Activated T-helper 17 cell treated with anti-CD3 and anti-CD28 coated beads, Interleukin-2, amount 50 U/mL, for 72 hours (primary cell): ENCODE data around the gene SKAP1. TPM values are rescaled to one million over a fixed set of nuclear protein-coding genes. Genes with fewer than 3 reads are reported as not detected.

ENCODE experiments used
- ATAC-seq: fragments of 150-1000 bp; cut with Tn5 transposase; replicated peaks from 2 replicates; pipeline ENCODE4 v1.10.0; 2021; ENCODE audit warnings: mild to moderate bottlenecking, moderate library complexity
- H3K27ac Mint-ChIP-seq: one replicate; pipeline ENCODE4 v1.8.0; 2022; ENCODE audit warnings: mixed read lengths
- H3K27me3 Mint-ChIP-seq: one replicate; pipeline ENCODE4 v1.8.0; 2022; ENCODE audit warnings: mixed read lengths
- H3K36me3 Mint-ChIP-seq: one replicate; pipeline ENCODE4 v1.8.0; 2022; ENCODE audit warnings: low read depth, mild to moderate bottlenecking, mixed read lengths
- H3K4me1 Mint-ChIP-seq: one replicate; pipeline ENCODE4 v1.8.0; 2022; ENCODE audit warnings: mixed read lengths
- H3K4me3 Mint-ChIP-seq: one replicate; pipeline ENCODE4 v1.8.0; 2022; ENCODE audit warnings: mild to moderate bottlenecking, mixed read lengths
- H3K9me3 Mint-ChIP-seq: one replicate; pipeline ENCODE4 v1.8.0; 2022; ENCODE audit warnings: mixed read lengths
- total RNA-seq, 2 donors: library from RNA; stranded (reverse); gene quantifications; one replicate each; pipeline ENCODE4 v1.2.3, GENCODE V29; 2022

SKAP1 gene
- total RNA-seq, 2 donors from 2014 or later, result 71.4 to 103 TPM

DNA sequence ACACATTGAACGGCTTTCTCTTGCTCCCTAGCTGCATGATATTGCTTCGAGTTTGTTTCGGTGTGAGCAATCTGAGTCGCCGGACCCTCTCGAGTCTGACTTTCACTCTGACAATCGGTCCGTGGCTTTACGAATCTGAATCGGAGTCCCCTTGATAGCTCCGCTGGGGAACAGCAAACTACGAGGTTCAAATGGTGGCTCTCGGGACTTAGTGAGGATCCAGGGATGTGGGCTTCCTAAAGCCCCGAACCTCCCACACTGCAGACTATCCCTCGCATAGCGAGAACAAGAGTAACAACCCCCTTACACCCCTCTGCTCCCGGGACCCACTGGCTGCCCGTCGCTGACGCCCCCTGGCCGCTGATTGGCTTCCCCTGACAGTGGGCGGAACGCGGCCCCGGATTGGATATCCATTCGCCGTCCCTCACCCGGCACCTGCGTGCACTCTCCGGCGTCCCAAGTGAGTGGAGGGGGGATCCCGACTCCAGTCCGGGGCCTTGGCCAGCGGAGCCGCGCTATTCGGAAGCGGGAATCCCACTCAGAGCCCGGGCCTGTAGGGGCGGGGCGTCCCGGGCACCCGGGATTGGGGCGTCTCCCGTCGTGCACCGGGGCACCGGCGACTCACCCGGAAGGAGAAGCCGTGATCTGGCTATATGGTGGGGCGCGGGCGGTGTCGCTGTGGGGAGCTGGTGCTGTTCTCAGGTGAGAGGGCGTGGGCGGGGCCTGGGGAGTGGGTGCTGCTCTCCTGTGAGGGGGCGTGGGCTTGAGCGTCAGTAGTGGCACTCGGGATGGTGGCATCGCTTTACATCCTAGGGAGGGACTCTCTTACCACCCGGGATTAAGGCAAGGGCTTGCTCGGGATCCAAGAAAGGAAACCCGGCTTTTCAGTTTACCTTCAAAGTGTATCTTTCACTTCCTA is 322.6 kb downstream of the SKAP1 start, which contains the start of gene SNX11:
SNX11 (plus strand) TSS at position 630 of the 919 bp plus-strand sequence. CDS start 4,278 bp downstream, outside the sequence.
- Mint-ChIP-seq H3K27ac (peak within 1 kb of the TSS; percentile 97), H3K9me3 (no peaks in the 10 kb centered on the region), H3K4me3 (peak within 1 kb of the TSS; percentile 97), H3K4me1 (peaks cover 28% of the 10 kb centered on the region), H3K36me3 (peaks cover 21% of the 10 kb centered on the region), H3K27me3 (no peaks in the 10 kb centered on the region)
- ATAC-seq, result peak; percentile 92

DNA sequence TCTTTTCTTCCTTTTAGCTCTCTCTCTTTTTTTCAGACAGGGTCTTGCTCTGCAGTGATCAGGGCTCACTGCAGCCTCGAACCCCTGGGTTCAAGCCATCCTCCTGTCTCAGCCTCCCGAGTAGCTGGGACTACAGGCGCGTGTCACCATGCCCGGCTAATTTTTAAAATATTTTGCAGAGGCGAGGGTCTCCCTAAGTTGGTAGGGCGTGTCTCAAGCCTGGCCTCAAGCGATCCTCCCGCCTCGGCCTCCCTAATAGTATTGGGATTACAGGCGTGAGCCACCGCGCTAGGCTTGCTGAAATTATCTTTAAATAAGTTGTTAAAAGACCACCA is 323.2 kb downstream of the SKAP1 start:
- no peak for ATAC-seq

DNA sequence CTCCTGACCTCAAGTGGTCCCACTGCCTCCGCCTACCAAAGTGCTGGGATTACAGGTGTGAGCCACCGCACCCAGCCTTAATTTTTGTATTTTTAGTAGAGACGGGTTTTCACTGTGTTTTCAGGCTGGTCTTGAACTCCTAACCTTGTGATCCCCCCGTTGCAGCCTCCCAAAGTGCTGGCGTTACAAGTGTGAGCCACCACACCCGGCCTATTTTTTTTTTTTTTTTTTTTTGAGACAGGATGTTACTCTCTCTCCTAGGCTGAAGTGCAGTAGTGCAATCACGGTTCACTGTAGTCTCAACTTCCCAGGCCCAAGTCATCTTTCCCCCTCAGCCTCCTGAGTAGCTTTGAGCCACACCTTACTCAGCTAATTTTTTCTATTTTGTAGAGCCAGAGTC is 325.6 kb downstream of the SKAP1 start:
- Mint-ChIP-seq H3K4me1 (peaks cover 15% of the 10 kb centered on the region), H3K9me3 (no peaks in the 10 kb centered on the region), H3K4me3 (no peak overlapping the region), H3K27ac (no peak overlapping the region), H3K36me3 (peaks cover 6% of the 10 kb centered on the region), H3K27me3 (no peaks in the 10 kb centered on the region)
- ATAC-seq, result no peak

More for the DNA sequence above, 323.2 kb downstream of the SKAP1 start:
- Mint-ChIP-seq H3K4me3 (peak overlapping the region; percentile 97), H3K27me3 (no peaks in the 10 kb centered on the region), H3K27ac (peak overlapping the region; percentile 97), H3K9me3 (no peaks in the 10 kb centered on the region), H3K36me3 (peaks cover 14% of the 10 kb centered on the region), H3K4me1 (peaks cover 21% of the 10 kb centered on the region)

GRCh38 chr17:48102798-48103715 is 327.0 kb downstream of the SKAP1 start:
- Mint-ChIP-seq H3K4me1 (peaks cover 10% of the 10 kb centered on the region), H3K9me3 (no peaks in the 10 kb centered on the region), H3K36me3 (peaks cover 5% of the 10 kb centered on the region), H3K27me3 (no peaks in the 10 kb centered on the region), H3K4me3 (peak overlapping the region; percentile 99), H3K27ac (no peak overlapping the region)
- ATAC-seq, result no peak

DNA sequence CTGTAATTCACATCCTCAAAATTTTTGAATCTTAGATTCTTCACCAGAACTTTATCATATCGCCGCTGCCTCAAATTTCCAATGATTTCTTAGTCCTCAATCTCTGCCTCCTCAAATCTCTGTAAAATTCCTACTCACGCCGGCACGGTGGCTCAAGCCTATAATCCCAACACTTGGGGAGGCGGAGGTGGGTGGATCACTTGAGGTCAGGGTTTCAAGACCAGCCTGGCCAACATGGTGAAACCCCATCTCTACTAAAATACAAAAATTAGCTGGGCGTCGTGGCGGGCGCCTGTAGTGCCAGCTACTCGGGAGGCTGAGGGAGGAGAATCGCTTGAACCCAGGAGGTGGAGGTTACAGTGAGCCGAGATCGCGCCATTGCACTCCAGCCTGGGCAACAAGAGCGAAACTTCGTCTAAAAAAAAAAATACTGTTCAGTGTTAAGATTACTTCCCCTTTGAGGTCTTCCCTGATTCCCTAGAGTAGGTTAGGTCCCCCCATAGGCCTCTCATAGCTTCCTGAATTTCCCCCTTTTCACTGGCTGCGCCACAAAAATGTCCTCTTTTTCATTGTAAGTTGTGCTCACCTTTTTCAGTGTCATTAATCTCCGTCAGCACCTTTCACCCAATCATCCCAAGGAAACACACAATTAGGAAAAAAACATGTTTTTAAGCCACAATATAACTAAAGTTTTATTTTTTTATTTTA is 327.8 kb downstream of the SKAP1 start:
- Mint-ChIP-seq H3K9me3 (no peaks in the 10 kb centered on the region), H3K36me3 (no peaks in the 10 kb centered on the region), H3K27me3 (no peaks in the 10 kb centered on the region), H3K4me3 (peak overlapping the region; percentile 99), H3K27ac (peak overlapping the region; percentile 92), H3K4me1 (peaks cover 10% of the 10 kb centered on the region)
- ATAC-seq, result no peak

- peak; percentile 94 for ATAC-seq
- no peaks in the 10 kb centered on the region for H3K9me3 Mint-ChIP-seq
- no peaks in the 10 kb centered on the region for H3K36me3 Mint-ChIP-seq
- no peaks in the 10 kb centered on the region for H3K27me3 Mint-ChIP-seq
- H3K4me1 Mint-ChIP-seq, result peaks cover 10% of the 10 kb centered on the region
- H3K4me3 Mint-ChIP-seq, result peak within 1 kb of the TSS; percentile 99
- peak within 1 kb of the TSS; percentile 92 for H3K27ac Mint-ChIP-seq
Observed at GRCh38 chr17:48101012-48101720, 328.8 kb downstream of the SKAP1 start, which contains the start of gene CBX1. CBX1 (minus strand) TSS chr17:48101478; CDS start chr17:48077004, 24,474 bp downstream.

GRCh38 chr17:48100591-48101011 is 329.4 kb downstream of the SKAP1 start:
- H3K27me3 Mint-ChIP-seq, result no peaks in the 10 kb centered on the region
- peak; percentile 20 for ATAC-seq

DNA sequence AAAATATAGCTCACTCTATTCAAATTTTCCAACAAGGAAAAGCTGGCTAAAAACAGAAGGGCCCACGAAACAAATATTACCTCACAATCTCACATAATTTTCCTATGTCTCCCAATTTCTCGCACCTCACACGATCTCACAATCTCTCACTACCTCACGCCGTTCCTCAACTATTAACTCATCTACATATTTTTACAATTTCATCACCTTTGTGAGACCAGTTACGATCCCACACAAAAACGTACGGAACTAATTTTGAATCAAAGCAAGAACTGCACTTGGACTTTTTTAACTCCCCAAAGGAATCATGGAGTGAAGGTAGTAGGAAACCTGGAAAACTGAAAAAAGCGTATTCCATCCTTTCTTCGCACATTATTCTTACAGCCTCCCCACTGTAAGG is 329.9 kb downstream of the SKAP1 start:
- Mint-ChIP-seq H3K4me3 (peak overlapping the region; percentile 99), H3K27ac (peak overlapping the region; percentile 92), H3K36me3 (peaks cover 6% of the 10 kb centered on the region), H3K4me1 (peaks cover 10% of the 10 kb centered on the region), H3K27me3 (no peaks in the 10 kb centered on the region), H3K9me3 (no peaks in the 10 kb centered on the region)
- ATAC-seq, result no peak

More at GRCh38 chr17:48100591-48101011, 329.4 kb downstream of the SKAP1 start:
- H3K27ac Mint-ChIP-seq, result peak overlapping the region; percentile 92
- H3K4me1 Mint-ChIP-seq, result peaks cover 10% of the 10 kb centered on the region
- peaks cover 2% of the 10 kb centered on the region for H3K36me3 Mint-ChIP-seq
- no peaks in the 10 kb centered on the region for H3K9me3 Mint-ChIP-seq
- H3K4me3 Mint-ChIP-seq, result peak overlapping the region; percentile 99

GRCh38 chr17:48095611-48096010 is 334.4 kb downstream of the SKAP1 start:
- no peak for ATAC-seq
- Mint-ChIP-seq H3K27ac (no peak overlapping the region), H3K36me3 (peaks cover 33% of the 10 kb centered on the region), H3K4me1 (peaks cover 8% of the 10 kb centered on the region), H3K27me3 (no peaks in the 10 kb centered on the region), H3K4me3 (no peak overlapping the region), H3K9me3 (no peaks in the 10 kb centered on the region)

- H3K36me3 Mint-ChIP-seq, result peaks cover 33% of the 10 kb centered on the region
- H3K4me1 Mint-ChIP-seq, result no peaks in the 10 kb centered on the region
- H3K9me3 Mint-ChIP-seq, result no peaks in the 10 kb centered on the region
- H3K27me3 Mint-ChIP-seq, result no peaks in the 10 kb centered on the region
- no peak overlapping the region for H3K4me3 Mint-ChIP-seq
- no peak for ATAC-seq
- H3K27ac Mint-ChIP-seq, result no peak overlapping the region
Observed at GRCh38 chr17:48093341-48094045, 336.5 kb downstream of the SKAP1 start.

DNA sequence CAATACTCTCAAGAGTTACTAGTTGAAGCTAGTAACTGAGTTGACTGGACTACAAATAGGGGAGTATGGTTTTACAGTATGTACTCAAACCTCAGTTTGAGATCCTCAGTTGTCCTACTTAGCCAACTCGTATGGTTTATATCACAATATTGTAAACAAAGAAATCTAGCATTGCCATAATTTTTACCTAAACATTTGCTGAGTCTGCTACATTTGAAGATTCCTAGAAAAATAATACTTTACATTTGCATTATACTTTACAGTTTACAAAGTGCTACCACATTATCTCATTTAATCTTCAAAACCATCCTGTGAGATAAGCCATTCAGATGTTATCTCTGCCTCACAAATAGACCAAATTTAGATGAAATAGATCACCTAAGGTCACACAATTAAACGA is 345.1 kb downstream of the SKAP1 start:
- no peaks in the 10 kb centered on the region for H3K27me3 Mint-ChIP-seq
- no peak for ATAC-seq
- no peaks in the 10 kb centered on the region for H3K36me3 Mint-ChIP-seq

More for the DNA sequence above, 345.1 kb downstream of the SKAP1 start:
- Mint-ChIP-seq H3K4me3 (no peak overlapping the region), H3K9me3 (no peaks in the 10 kb centered on the region), H3K4me1 (peaks cover 4% of the 10 kb centered on the region), H3K27ac (no peak overlapping the region)
